Transverse colon (tissue), 4 donors: ENCODE data around the gene CLK3.

Experiments
- CTCF ChIP-seq, 5 experiments: fragments of 200-600 bp in 3 of 5; fragments of 450-650 bp in 2 of 5; sonication (generic) in 3 of 5; IDR thresholded peaks; 1 replicate in 2 of 5; 2 replicates in 3 of 5; pipeline ENCODE4 v1.5.1; 2016 to 2017; ENCODE audit warnings: antibody characterized with exemption in 5 of 5, inconsistent platforms in 3 of 5, mild to moderate bottlenecking in 2 of 5, moderate library complexity in 1 of 5
- EP300 ChIP-seq: sonication (generic); formaldehyde crosslinking; IDR thresholded peaks from one replicate; pipeline ENCODE4 v1.6.1; 2017; ENCODE audit warnings: antibody characterized with exemption, low read depth
- POLR2AphosphoS5 ChIP-seq, 3 donors: sonication (generic); formaldehyde crosslinking; IDR thresholded peaks; one replicate each; pipeline ENCODE4 v1.6.1; 2016; ENCODE audit warnings: antibody characterized with exemption in 3 of 3

- TF ChIP-seq POLR2AphosphoS5 (IDR thresholded peaks at IDR 0.05): no peak
- TF ChIP-seq CTCF (IDR thresholded peaks at IDR 0.05): no peak
- no peak for TF ChIP-seq EP300
These were observed 22.5 kb upstream of the CLK3 start for GRCh38 chr15:74593122-74593521.
